Nephron (organoid): ENCODE measurements around the gene MINPP1.
A peak's percentile ranks its signal among the peaks of the same experiment; 100 is the strongest.

Experiments
- H3K27ac Mint-ChIP-seq, 3 experiments: 2 replicates each; pipeline ENCODE4 v1.8.0; 2020; ENCODE audit warnings: mixed read lengths in 3 of 3, mild to moderate bottlenecking in 2 of 3, moderate library complexity in 1 of 3
- H3K27me3 Mint-ChIP-seq: 2 replicates; pipeline ENCODE4 v1.8.0; 2021; ENCODE audit warnings: low read depth, mild to moderate bottlenecking, moderate library complexity, mixed read lengths
- H3K36me3 Mint-ChIP-seq: 2 replicates; pipeline ENCODE4 v1.8.0; 2020; ENCODE audit warnings: low read depth, mixed read lengths
- H3K4me1 Mint-ChIP-seq: 2 replicates; pipeline ENCODE4 v1.8.0; 2020; ENCODE audit warnings: mixed read lengths
- H3K4me3 Mint-ChIP-seq, 3 experiments: 2 replicates each; pipeline ENCODE4 v1.8.0; 2020; ENCODE audit warnings: mild to moderate bottlenecking in 3 of 3, mixed read lengths in 3 of 3, moderate library complexity in 2 of 3
- H3K9me3 Mint-ChIP-seq: 2 replicates; pipeline ENCODE4 v1.8.0; 2020; ENCODE audit warnings: mixed read lengths
- CTCF ChIP-seq, 3 experiments: fragments of 200-600 bp; sonication (generic); IDR thresholded peaks; one replicate each; pipeline ENCODE4 v1.5.0; 2021; ENCODE audit warnings: antibody characterized with exemption in 3 of 3; ENCODE audit not compliant: unreplicated experiment in 3 of 3

MINPP1 gene

GRCh38 chr10:87507879-87508483 is 3.3 kb downstream of the MINPP1 start:
- Mint-ChIP-seq H3K36me3 (peaks cover 28% of the 10 kb centered on the region), H3K27me3 (no peaks in the 10 kb centered on the region), H3K4me3 (peak overlapping the region; percentile 12 to 62 (median 47)), H3K9me3 (no peaks in the 10 kb centered on the region), H3K27ac (no peak overlapping the region), H3K4me1 (peaks cover 36% of the 10 kb centered on the region)
- no peak for TF ChIP-seq CTCF (IDR thresholded peaks at IDR 0.05; ENCODE audit: unreplicated experiment in 3 of 3)

- Mint-ChIP-seq H3K4me3 (no peak overlapping the region), H3K9me3 (no peaks in the 10 kb centered on the region), H3K4me1 (peaks cover 28% of the 10 kb centered on the region), H3K27ac (no peak overlapping the region), H3K36me3 (peaks cover 34% of the 10 kb centered on the region), H3K27me3 (no peaks in the 10 kb centered on the region)
- no peak for TF ChIP-seq CTCF (IDR thresholded peaks at IDR 0.05; ENCODE audit: unreplicated experiment in 3 of 3)
Observed at GRCh38 chr10:87508837-87509236, 4.1 kb downstream of the MINPP1 start.

DNA sequence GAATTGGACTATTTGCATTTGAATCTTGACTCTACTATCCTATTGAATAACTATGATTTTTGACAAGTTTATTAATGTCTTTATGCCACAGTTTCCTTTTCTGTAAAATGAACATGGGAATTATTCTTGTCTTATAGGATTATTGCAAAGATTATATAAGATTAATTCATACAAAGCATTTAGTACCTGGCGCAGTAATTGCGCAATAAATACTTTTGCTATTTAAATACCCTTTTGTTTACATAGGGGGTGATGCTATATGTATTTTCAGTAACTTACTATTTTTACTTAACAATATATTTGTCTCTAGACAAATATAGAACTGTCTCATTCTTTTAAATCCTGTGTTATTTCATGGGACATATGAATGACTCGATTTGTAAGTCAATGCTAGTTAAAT is 5.3 kb downstream of the MINPP1 start:
- Mint-ChIP-seq H3K4me1 (peaks cover 22% of the 10 kb centered on the region), H3K27ac (no peak overlapping the region), H3K36me3 (peaks cover 41% of the 10 kb centered on the region), H3K4me3 (no peak overlapping the region), H3K27me3 (no peaks in the 10 kb centered on the region), H3K9me3 (no peaks in the 10 kb centered on the region)
- TF ChIP-seq CTCF (IDR thresholded peaks at IDR 0.05; ENCODE audit: unreplicated experiment in 3 of 3) = no peak

GRCh38 chr10:87511526-87511925 is 6.8 kb downstream of the MINPP1 start:
- H3K4me1 Mint-ChIP-seq = peaks cover 12% of the 10 kb centered on the region
- H3K9me3 Mint-ChIP-seq = no peaks in the 10 kb centered on the region
- no peak overlapping the region for H3K27ac Mint-ChIP-seq
- H3K4me3 Mint-ChIP-seq = no peak overlapping the region
- peaks cover 46% of the 10 kb centered on the region for H3K36me3 Mint-ChIP-seq
- no peaks in the 10 kb centered on the region for H3K27me3 Mint-ChIP-seq
- no peak for TF ChIP-seq CTCF (IDR thresholded peaks at IDR 0.05; ENCODE audit: unreplicated experiment in 3 of 3)

DNA sequence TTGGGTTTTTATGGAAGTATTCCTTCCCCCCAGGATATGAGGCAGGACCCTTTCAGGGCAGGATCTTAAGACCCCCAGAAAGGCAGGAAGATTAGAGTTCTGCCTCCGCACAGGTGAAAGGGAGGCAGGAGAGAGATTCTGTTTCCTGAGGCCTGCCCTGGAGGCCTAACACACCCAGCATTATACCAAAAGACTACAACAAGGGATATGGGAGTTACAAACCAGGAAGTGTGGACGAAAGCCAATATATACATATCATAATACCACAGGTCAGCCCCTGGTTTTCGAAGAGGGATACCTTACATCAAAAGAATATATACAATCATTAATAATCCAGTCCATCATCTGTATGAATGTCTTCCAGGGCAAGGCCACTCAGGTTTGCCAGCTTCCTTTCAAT is 14.2 kb downstream of the MINPP1 start:
- Mint-ChIP-seq H3K27ac (no peak overlapping the region), H3K4me1 (no peaks in the 10 kb centered on the region), H3K27me3 (no peaks in the 10 kb centered on the region), H3K9me3 (no peaks in the 10 kb centered on the region), H3K36me3 (peaks cover 53% of the 10 kb centered on the region), H3K4me3 (no peak overlapping the region)
- no peak for TF ChIP-seq CTCF (IDR thresholded peaks at IDR 0.05; ENCODE audit: unreplicated experiment in 3 of 3)

DNA sequence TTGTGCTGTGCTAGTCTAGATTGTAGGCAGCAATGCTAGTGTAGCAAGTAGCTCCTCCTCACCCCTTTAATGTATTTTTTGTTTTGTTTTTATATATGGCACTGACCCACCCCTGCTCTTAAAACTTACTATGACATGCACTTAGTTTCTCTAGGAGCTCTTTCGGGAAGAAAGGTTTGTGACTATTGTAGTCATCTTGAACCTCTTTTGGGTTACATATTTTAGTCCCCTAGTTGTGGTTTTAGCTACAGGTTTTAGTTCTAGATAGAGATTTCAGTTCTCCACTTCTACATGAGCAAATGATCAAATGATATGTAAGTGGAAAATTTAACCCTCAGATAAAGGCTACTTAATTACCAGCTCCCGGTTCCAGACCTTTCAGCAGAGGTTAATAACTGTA is 14.9 kb downstream of the MINPP1 start:
- Mint-ChIP-seq H3K4me3 (no peak overlapping the region), H3K27ac (no peak overlapping the region), H3K36me3 (peaks cover 54% of the 10 kb centered on the region), H3K9me3 (peaks cover 2% of the 10 kb centered on the region), H3K4me1 (no peaks in the 10 kb centered on the region), H3K27me3 (no peaks in the 10 kb centered on the region)
- no peak for TF ChIP-seq CTCF (IDR thresholded peaks at IDR 0.05; ENCODE audit: unreplicated experiment in 3 of 3)
